HepG2 (cell line): ENCODE data around the gene XKR3. TPM values are rescaled to one million over a fixed set of nuclear protein-coding genes. Genes with fewer than 3 reads are reported as not detected.
"Not testable (repeated sequence)": the region's sequence is repeated elsewhere in the genome, so short reads cannot be mapped to it uniquely, and the experiment has no call there.

Experiments
- ATAC-seq: fragments of 200-7000 bp; cut with Tn5 transposase; 3 replicates; pipeline ENCODE4 v1.9.1; 2020; ENCODE audit warnings: mild to moderate bottlenecking, moderate library complexity
- BruUV-seq: library from RNA; stranded (reverse); fragments of 400-500 nt; replicated peaks from 2 replicates; lab custom pipeline; 2021; lab: Mats Ljungman, UMichigan
- CTCF ChIA-PET: fragments of 300-600 bp; formaldehyde crosslinking; extraction: SDS; loops from one replicate; lab custom pipeline; 2021; ENCODE audit warnings: low total read pairs, inconsistent platforms, low intra/inter-chr PET ratio; lab: Yijun Ruan, JAX
- POLR2A ChIA-PET: fragments of 350-600 bp; sonication (Branson Sonifier 250); formaldehyde crosslinking; loops from one replicate; lab custom pipeline; 2020; ENCODE audit warnings: antibody characterized with exemption, inconsistent platforms; lab: Yijun Ruan, JAX
- DNase-seq: peaks from one replicate; pipeline ENCODE4 v3.0.0-alpha.2; 2015; ENCODE audit warnings: low spot score
- FAIRE-seq: peaks from 3 replicates; lab custom pipeline; 2011; peaks lifted over from hg19 to GRCh38; lab: Jason Lieb, UNC
- H2AFZ ChIP-seq: one replicate; pipeline ENCODE4 v1.6.1; 2011; ENCODE audit warnings: low read length, inconsistent platforms
- H3K27ac ChIP-seq: fragments of 300-600 bp; 3 replicates; pipeline ENCODE4 v1.8.0; 2011; ENCODE audit warnings: mixed run types, mild to moderate bottlenecking, mixed read lengths, low read length, inconsistent platforms; ENCODE audit not compliant: insufficient read depth; ENCODE audit errors: extremely low read length
- H3K27me3 ChIP-seq, 2 experiments: fragments of 200-600 bp in 1 of 2; 2 replicates in 1 of 2; 3 replicates in 1 of 2; pipeline versions ENCODE4 v1.6.0 to v1.8.0; 2011; ENCODE audit warnings: low read length in 2 of 2, mild to moderate bottlenecking in 2 of 2, moderate library complexity in 2 of 2, inconsistent platforms in 1 of 2; ENCODE audit not compliant: insufficient read depth in 2 of 2, control insufficient read depth in 1 of 2
- H3K36me3 ChIP-seq, 2 experiments: fragments of 200-600 bp in 1 of 2; replicated peaks in 1 of 2; 2 replicates in 1 of 2; 3 replicates in 1 of 2; pipeline versions ENCODE4 v1.5.1 to v1.8.0; 2011; ENCODE audit warnings: low read length in 2 of 2, inconsistent platforms in 1 of 2; ENCODE audit not compliant: insufficient read depth in 2 of 2, control insufficient read depth in 1 of 2
- H3K4me1 ChIP-seq: 2 replicates; pipeline ENCODE4 v1.5.1; 2012; ENCODE audit warnings: low read length, inconsistent platforms; ENCODE audit not compliant: insufficient read depth
- H3K4me2 ChIP-seq: 2 replicates; pipeline ENCODE4 v1.6.0; 2011; ENCODE audit warnings: low read depth, low read length, inconsistent platforms
- H3K4me3 ChIP-seq, 3 experiments: fragments of 200-600 bp in 1 of 3; sonication (generic), shearing (Covaris generic) in 1 of 3; replicated peaks in 1 of 3; 2 replicates each; pipeline ENCODE4 v1.5.1; 2011 to 2016; ENCODE audit warnings: low read length in 3 of 3, inconsistent platforms in 2 of 3, low read depth in 2 of 3, mild to moderate bottlenecking in 2 of 3, control low read depth in 1 of 3, mixed read lengths in 1 of 3; ENCODE audit not compliant: insufficient read depth in 1 of 3
- H3K79me2 ChIP-seq: one replicate; pipeline ENCODE4 v1.6.1; 2011; ENCODE audit warnings: low read length, inconsistent platforms; ENCODE audit not compliant: insufficient read depth
- H3K9ac ChIP-seq: 2 replicates; pipeline ENCODE4 v1.6.0; 2011; ENCODE audit warnings: mild to moderate bottlenecking, low read depth, low read length, inconsistent platforms; ENCODE audit not compliant: insufficient read depth
- H3K9me3 ChIP-seq: 2 replicates; pipeline ENCODE4 v1.5.1; 2012; ENCODE audit warnings: mild to moderate bottlenecking, low read length
- H4K20me1 ChIP-seq: 2 replicates; pipeline ENCODE4 v1.6.0; 2011; ENCODE audit warnings: inconsistent platforms, mild to moderate bottlenecking, low read length, moderate library complexity; ENCODE audit not compliant: insufficient read depth
- FOSL2 ChIP-seq: sonication (generic); formaldehyde crosslinking; IDR thresholded peaks from 2 replicates; pipeline ENCODE4 v1.4.0; 2020; ENCODE audit warnings: missing genetic modification reagents
- SETDB1 ChIP-seq: sonication (generic); formaldehyde crosslinking; IDR thresholded peaks from 2 replicates; pipeline ENCODE4 v1.5.1; 2020; ENCODE audit warnings: missing genetic modification reagents, mild to moderate bottlenecking, borderline replicate concordance
- SNAI1 ChIP-seq: sonication (generic); formaldehyde crosslinking; IDR thresholded peaks from 2 replicates; pipeline ENCODE4 v1.5.0; 2020; ENCODE audit warnings: mild to moderate bottlenecking, missing genetic modification reagents, borderline replicate concordance
- ZNF124 ChIP-seq: sonication (generic); formaldehyde crosslinking; IDR thresholded peaks from 2 replicates; pipeline ENCODE4 v1.4.0; 2020; ENCODE audit warnings: missing genetic modification reagents
- WGBS: methylation state at CpG from one replicate; pipeline ENCODE4 v1.1.6; 2017; ENCODE audit warnings: low lambda C conversion rate; 5-methylcytosine and 5-hydroxymethylcytosine counted together
- in situ Hi-C: cut with HindIII; loops from 2 replicates; pipeline ENCODE4 v1.10.0; 2017; ENCODE audit warnings: low pct_unique_long_range_greater_than_20kb; ENCODE audit not compliant: extremely low pct_ligation_motif_present
- intact Hi-C: fragments of 100-400 bp; cut with micrococcal nuclease; formaldehyde crosslinking; loops from one replicate; pipeline ENCODE4 v1.10.0; 2022; ENCODE audit not compliant: unreplicated experiment
- polyA plus RNA-seq, 8 experiments: library from polyadenylated mRNA; depleted of rRNA in 3 of 8; stranded (reverse) in 7 of 8; unstranded in 1 of 8; fragments of >200 nt; fragmentation: Illumina TruSeq in 4 of 8; extraction: Trizol in 4 of 8; gene quantifications; 2 replicates each; pipeline versions ENCODE4 v1.2.1 to v1.2.3, GENCODE V29; 2011 to 2016; ENCODE audit warnings: low read depth in 4 of 8, missing spikeins in 1 of 8, mixed read lengths in 1 of 8; ENCODE audit not compliant: insufficient read depth in 1 of 8
- total RNA-seq, 5 experiments: library from RNA; depleted of rRNA; stranded (reverse); fragments of >200 nt; fragmentation: Illumina TruSeq; extraction: Trizol; gene quantifications; 2 replicates each; pipeline ENCODE4 v1.2.3, GENCODE V29; 2016; ENCODE audit warnings: low read depth in 1 of 5
- TF ChIP-seq, protein P1 (sequence below): sonication (generic); formaldehyde crosslinking; conservative IDR thresholded peaks from 2 replicates; pipeline ENCODE4 v1.8.1; 2023; ENCODE audit warnings: missing genetic modification reagents

XKR3 gene
- total and polyA plus RNA-seq, 2 of the 13 experiments (the other 11 are each of a cell fraction or from before 2014, with no cell fraction given) = not detected

DNA sequence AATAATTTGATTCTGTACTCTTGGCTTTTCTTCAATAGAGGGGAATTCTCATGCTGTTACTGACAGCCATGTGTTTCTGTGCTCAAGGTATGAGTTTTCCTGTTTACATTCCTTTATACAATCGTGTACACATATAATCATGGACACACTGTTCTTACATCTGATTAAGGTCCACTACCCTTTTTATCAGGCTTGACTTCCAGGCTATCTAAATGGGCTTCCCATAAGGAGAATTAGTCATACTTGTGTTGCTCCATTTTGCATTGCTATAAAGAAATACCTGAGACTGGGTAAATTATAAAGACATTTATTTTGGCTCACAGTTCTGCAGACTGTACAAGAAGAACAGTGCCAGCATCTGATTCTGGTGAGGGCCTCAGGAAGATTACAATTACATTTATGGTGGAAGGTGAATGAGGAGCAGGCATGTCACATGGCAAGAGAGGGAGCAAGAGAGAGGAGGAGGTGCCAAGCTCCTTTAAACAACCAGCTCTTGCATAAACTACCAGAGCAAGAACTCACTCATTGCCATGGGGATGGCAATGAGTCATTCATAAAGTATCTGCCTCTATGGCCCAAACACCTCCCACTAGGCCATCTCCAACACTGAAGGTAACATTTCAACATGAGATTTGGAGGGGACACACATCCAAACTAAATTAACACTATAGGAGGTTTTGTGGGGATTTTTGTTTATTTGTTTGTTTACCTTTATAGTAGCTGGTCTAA is 26.2 kb upstream of the XKR3 start:
- intact Hi-C loops = not testable (repeated sequence)
- peak; percentile 56 for TF ChIP-seq FOSL2 (CRISPR knock-in tag)

DNA sequence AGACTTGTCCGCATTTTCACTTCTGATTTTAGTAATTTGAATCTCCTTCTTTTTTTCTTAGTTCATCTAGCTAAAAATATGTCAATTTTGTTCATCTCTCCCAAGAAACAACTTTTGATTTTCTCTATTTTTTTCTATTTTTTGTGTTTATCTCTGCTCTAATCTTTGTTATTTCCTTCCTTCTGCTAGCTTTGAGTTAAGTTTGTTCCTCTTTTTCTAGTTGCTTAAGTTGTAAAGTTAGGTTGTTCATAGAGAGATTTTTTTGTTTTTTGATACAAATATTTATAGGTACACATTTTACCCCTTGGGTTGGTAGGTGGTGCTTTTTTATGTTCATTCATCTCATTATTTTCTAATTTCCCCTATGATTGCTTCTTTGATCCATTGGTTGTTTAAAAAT is 22.1 kb upstream of the XKR3 start:
- no peak for FAIRE-seq
- no peaks in the 10 kb centered on the region for H4K20me1 ChIP-seq
- CTCF ChIA-PET = no interaction called here

More for the DNA sequence above, 26.2 kb upstream of the XKR3 start:
- H3K79me2 ChIP-seq, FAIRE-seq, H3K27me3 ChIP-seq, CTCF ChIA-PET, BruUV-seq, H3K27ac ChIP-seq, ATAC-seq, H3K36me3 ChIP-seq, H3K4me1 ChIP-seq, in situ Hi-C loops, H3K4me3 ChIP-seq, H2AFZ ChIP-seq, H3K9me3 ChIP-seq, H3K9ac ChIP-seq, H4K20me1 ChIP-seq, POLR2A ChIA-PET, H3K4me2 ChIP-seq: not testable (repeated sequence)
- peak; percentile 10 for DNase-seq
- 0% methylated on average over 1 of the region's 1 CpG for WGBS

More for the DNA sequence above, 22.1 kb upstream of the XKR3 start:
- POLR2A ChIA-PET = no interaction called here
- intact Hi-C loops = no loop called here
- in situ Hi-C loops = no loop called here
- H3K27me3 ChIP-seq = no peaks in the 10 kb centered on the region; a peak in 1 of 5 replicates
- TF ChIP-seq SNAI1 (CRISPR knock-in tag) (no peak), SETDB1 (CRISPR knock-in tag) (no peak), ZNF124 (CRISPR knock-in tag) (no peak)
- TF ChIP-seq, protein P1, sequence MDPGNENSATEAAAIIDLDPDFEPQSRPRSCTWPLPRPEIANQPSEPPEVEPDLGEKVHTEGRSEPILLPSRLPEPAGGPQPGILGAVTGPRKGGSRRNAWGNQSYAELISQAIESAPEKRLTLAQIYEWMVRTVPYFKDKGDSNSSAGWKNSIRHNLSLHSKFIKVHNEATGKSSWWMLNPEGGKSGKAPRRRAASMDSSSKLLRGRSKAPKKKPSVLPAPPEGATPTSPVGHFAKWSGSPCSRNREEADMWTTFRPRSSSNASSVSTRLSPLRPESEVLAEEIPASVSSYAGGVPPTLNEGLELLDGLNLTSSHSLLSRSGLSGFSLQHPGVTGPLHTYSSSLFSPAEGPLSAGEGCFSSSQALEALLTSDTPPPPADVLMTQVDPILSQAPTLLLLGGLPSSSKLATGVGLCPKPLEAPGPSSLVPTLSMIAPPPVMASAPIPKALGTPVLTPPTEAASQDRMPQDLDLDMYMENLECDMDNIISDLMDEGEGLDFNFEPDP (CRISPR knock-in tag) = no peak
- TF ChIP-seq, all 625 proteins: peak for 0
- H3K9me3 ChIP-seq = no peaks in the 10 kb centered on the region
- H3K36me3 ChIP-seq = no peaks in the 10 kb centered on the region
- H3K9ac ChIP-seq = no peak overlapping the region
- ATAC-seq (no peak), DNase-seq (no peak)
- H3K4me1 ChIP-seq = no peaks in the 10 kb centered on the region
- no peak overlapping the region for H3K27ac ChIP-seq
- no peak overlapping the region for H3K4me3 ChIP-seq
- 3% methylated on average over 1 of the region's 1 CpG for WGBS
- H3K79me2 ChIP-seq = no peaks in the 10 kb centered on the region
- H2AFZ ChIP-seq = no peak overlapping the region
- H3K4me2 ChIP-seq = no peak overlapping the region
- no TSS peak for BruUV-seq
